IMR-90 (cell line): ENCODE data around the gene AAMP. TPM values are rescaled to one million over a fixed set of nuclear protein-coding genes. Genes with fewer than 3 reads are reported as not detected.

ENCODE experiments used
- ATAC-seq: fragments of 200-7000 bp; cut with Tn5 transposase; 2 replicates; pipeline ENCODE4 v1.9.1; 2020; ENCODE audit warnings: low read depth, mild to moderate bottlenecking, moderate library complexity
- BruUV-seq: library from RNA; stranded (reverse); fragments of 400-500 nt; replicated peaks from 2 replicates; lab custom pipeline; 2021; lab: Mats Ljungman, UMichigan
- CTCF ChIA-PET: fragments of 300-600 bp; formaldehyde crosslinking; extraction: SDS; loops from one replicate; lab custom pipeline; 2021; ENCODE audit warnings: antibody characterized with exemption; lab: Yijun Ruan, JAX
- POLR2A ChIA-PET: fragments of 300-600 bp; sonication (Branson Sonifier 250); formaldehyde crosslinking; loops from one replicate; lab custom pipeline; 2022; ENCODE audit warnings: antibody characterized with exemption; ENCODE audit not compliant: unreplicated experiment; lab: Charles Lee
- DNase-seq: peaks from one replicate; pipeline ENCODE4 v3.0.0; 2013
- H2AFZ ChIP-seq: replicated peaks from 2 replicates; pipeline ENCODE3; 2013; ENCODE audit warnings: low read length, mild to moderate bottlenecking; ENCODE audit not compliant: poor library complexity
- H2AK5ac ChIP-seq: 2 replicates; pipeline ENCODE4 v1.6.1; 2013; ENCODE audit warnings: low read depth, low read length, inconsistent platforms
- H2AK9ac ChIP-seq: replicated peaks from 2 replicates; pipeline ENCODE3; 2013; ENCODE audit warnings: mild to moderate bottlenecking, low read depth, low read length, moderate library complexity; ENCODE audit not compliant: poor library complexity
- H2BK120ac ChIP-seq: 2 replicates; pipeline ENCODE4 v1.6.1; 2013; ENCODE audit warnings: low read depth, low read length, inconsistent platforms
- H2BK15ac ChIP-seq: 3 replicates; pipeline ENCODE4 v1.6.1; 2013; ENCODE audit warnings: low read depth, low read length, inconsistent platforms
- H2BK20ac ChIP-seq: 2 replicates; pipeline ENCODE4 v1.6.1; 2013; ENCODE audit warnings: low read depth, mild to moderate bottlenecking, inconsistent platforms, low read length, moderate library complexity
- H2BK5ac ChIP-seq: 2 replicates; pipeline ENCODE4 v1.6.1; 2013; ENCODE audit warnings: mild to moderate bottlenecking, low read depth, low read length, inconsistent platforms; ENCODE audit not compliant: poor library complexity, severe bottlenecking
- H3K14ac ChIP-seq: replicated peaks from 2 replicates; pipeline ENCODE4 v1.6.1; 2013; ENCODE audit warnings: low read depth, low read length, inconsistent platforms
- H3K18ac ChIP-seq: 2 replicates; pipeline ENCODE4 v1.6.1; 2013; ENCODE audit warnings: low read depth, low read length, control low read depth
- H3K23ac ChIP-seq: 2 replicates; pipeline ENCODE4 v1.6.1; 2013; ENCODE audit warnings: low read depth, low read length, inconsistent platforms
- H3K27ac ChIP-seq: 2 replicates; pipeline ENCODE4 v1.5.1; 2013; ENCODE audit warnings: mild to moderate bottlenecking, control low read depth, low read length; ENCODE audit not compliant: insufficient read depth
- H3K27me3 ChIP-seq: 2 replicates; pipeline ENCODE4 v1.6.1; 2013; ENCODE audit warnings: low read length; ENCODE audit not compliant: control insufficient read depth, insufficient read depth
- H3K36me3 ChIP-seq: 2 replicates; pipeline ENCODE4 v1.6.1; 2013; ENCODE audit warnings: low read length, mixed read lengths; ENCODE audit not compliant: control insufficient read depth, insufficient read depth
- H3K4ac ChIP-seq: 2 replicates; pipeline ENCODE4 v1.6.1; 2013; ENCODE audit warnings: low read depth, low read length, inconsistent platforms
- H3K4me1 ChIP-seq: 2 replicates; pipeline ENCODE4 v1.6.1; 2013; ENCODE audit warnings: low read length, mixed read lengths; ENCODE audit not compliant: control insufficient read depth, insufficient read depth
- H3K4me2 ChIP-seq: 2 replicates; pipeline ENCODE4 v1.6.1; 2013; ENCODE audit warnings: low read depth, mild to moderate bottlenecking, control low read depth, low read length, moderate library complexity
- H3K4me3 ChIP-seq: 2 replicates; pipeline ENCODE4 v1.5.1; 2013; ENCODE audit warnings: low read depth, mild to moderate bottlenecking, control low read depth, low read length, moderate library complexity; ENCODE audit not compliant: insufficient read depth
- H3K56ac ChIP-seq: 2 replicates; pipeline ENCODE4 v1.6.1; 2013; ENCODE audit warnings: low read length, inconsistent platforms; ENCODE audit not compliant: insufficient read depth; ENCODE audit errors: extremely low read depth
- H3K79me1 ChIP-seq, 2 experiments: 2 replicates each; pipeline ENCODE4 v1.6.1; 2013; ENCODE audit warnings: low read length in 2 of 2, inconsistent platforms in 1 of 2, low read depth in 1 of 2
- H3K9ac ChIP-seq: 2 replicates; pipeline ENCODE4 v1.6.1; 2013; ENCODE audit warnings: low read depth, low read length, control low read depth
- H3K9me1 ChIP-seq: 2 replicates; pipeline ENCODE4 v1.6.1; 2013; ENCODE audit warnings: low read length, inconsistent platforms; ENCODE audit not compliant: insufficient read depth
- H3K9me3 ChIP-seq: 2 replicates; pipeline ENCODE4 v1.6.1; 2013; ENCODE audit warnings: low read length; ENCODE audit not compliant: control insufficient read depth, insufficient read depth
- H4K20me1 ChIP-seq: 2 replicates; pipeline ENCODE4 v1.6.1; 2013; ENCODE audit warnings: low read length, inconsistent platforms; ENCODE audit not compliant: insufficient read depth
- H4K5ac ChIP-seq: 2 replicates; pipeline ENCODE4 v1.6.1; 2013; ENCODE audit warnings: mild to moderate bottlenecking, low read depth, low read length, control low read depth
- H4K8ac ChIP-seq, 2 experiments: 2 replicates each; pipeline ENCODE4 v1.6.1; 2013; ENCODE audit warnings: low read depth in 2 of 2, low read length in 2 of 2, control low read depth in 1 of 2, inconsistent platforms in 1 of 2
- H4K91ac ChIP-seq: 2 replicates; pipeline ENCODE4 v1.6.1; 2013; ENCODE audit warnings: low read depth, low read length, inconsistent platforms; ENCODE audit not compliant: insufficient read depth
- BHLHE40 ChIP-seq: fragments of 150-350 bp; IDR thresholded peaks from 2 replicates; pipeline ENCODE4 v1.6.1; 2016; ENCODE audit warnings: mild to moderate bottlenecking, low read depth, low read length
- CEBPB ChIP-seq: IDR thresholded peaks from 2 replicates; pipeline ENCODE4 v1.6.1; 2012; ENCODE audit warnings: low read depth, low read length, improper control_type of control experiment
- CHD1 ChIP-seq: IDR thresholded peaks from 2 replicates; pipeline ENCODE4 v1.6.1; 2012; ENCODE audit warnings: low read depth, low read length, improper control_type of control experiment
- CTCF ChIP-seq: conservative IDR thresholded peaks from 2 replicates; pipeline ENCODE4 v1.5.1; 2012; ENCODE audit warnings: mild to moderate bottlenecking, low read depth, low read length, improper control_type of control experiment
- ELK1 ChIP-seq: fragments of 150-350 bp; IDR thresholded peaks from 2 replicates; pipeline ENCODE4 v1.6.1; 2016; ENCODE audit warnings: low read depth, mild to moderate bottlenecking, low read length, moderate library complexity, borderline replicate concordance
- FOS ChIP-seq: fragments of 150-350 bp; IDR thresholded peaks from 2 replicates; pipeline ENCODE4 v1.6.1; 2016; ENCODE audit warnings: low read depth, low read length
- MAFK ChIP-seq: IDR thresholded peaks from 2 replicates; pipeline ENCODE4 v1.6.1; 2012; ENCODE audit warnings: low read depth, low read length, improper control_type of control experiment
- MAZ ChIP-seq: IDR thresholded peaks from 2 replicates; pipeline ENCODE4 v1.6.1; 2012; ENCODE audit warnings: low read depth, mild to moderate bottlenecking, low read length, improper control_type of control experiment, moderate library complexity, borderline replicate concordance
- MXI1 ChIP-seq: IDR thresholded peaks from 2 replicates; pipeline ENCODE4 v1.6.1; 2012; ENCODE audit warnings: low read depth, mild to moderate bottlenecking, low read length, moderate library complexity, borderline replicate concordance
- NFE2L2 ChIP-seq: fragments of 150-350 bp; IDR thresholded peaks from 2 replicates; pipeline ENCODE4 v1.6.1; 2016; ENCODE audit warnings: low read depth, mild to moderate bottlenecking, low read length
- POLR2A ChIP-seq: IDR thresholded peaks from 2 replicates; pipeline ENCODE4 v1.6.1; 2012; ENCODE audit warnings: mild to moderate bottlenecking, low read depth, low read length
- RAD21 ChIP-seq: IDR thresholded peaks from 2 replicates; pipeline ENCODE4 v1.6.1; 2012; ENCODE audit warnings: low read length, improper control_type of control experiment
- RCOR1 ChIP-seq: IDR thresholded peaks from 2 replicates; pipeline ENCODE4 v1.6.1; 2012; ENCODE audit warnings: mild to moderate bottlenecking, low read length, improper control_type of control experiment; ENCODE audit not compliant: insufficient replicate concordance
- RFX5 ChIP-seq: IDR thresholded peaks from 2 replicates; pipeline ENCODE4 v1.8.0; 2012; ENCODE audit warnings: low read depth, mild to moderate bottlenecking, low read length, moderate library complexity
- SMC3 ChIP-seq: fragments of 150-350 bp; IDR thresholded peaks from 2 replicates; pipeline ENCODE4 v1.6.1; 2016; ENCODE audit warnings: low read depth, mild to moderate bottlenecking, antibody characterized with exemption, low read length, moderate library complexity
- USF2 ChIP-seq: fragments of 150-350 bp; IDR thresholded peaks from 2 replicates; pipeline ENCODE4 v1.6.1; 2017; ENCODE audit warnings: mild to moderate bottlenecking, antibody characterized with exemption, low read length, low read depth
- WGBS, 2 experiments: methylation state at CpG; one replicate each; pipeline versions ENCODE4 v1.1.5 to v1.1.7; 2013; ENCODE audit warnings: missing lambda C conversion rate in 2 of 2; ENCODE audit not compliant: insufficient read length in 1 of 2; ENCODE audit errors: extremely low coverage in 2 of 2; 5-methylcytosine and 5-hydroxymethylcytosine counted together
- dilution Hi-C: fragments of 300-500 bp; cut with HindIII; formaldehyde crosslinking; loops from one replicate; pipeline ENCODE4 v1.14.3; 2018; ENCODE audit warnings: low sequenced_read_pairs; ENCODE audit not compliant: unreplicated experiment
- in situ Hi-C: fragments of 300-500 bp; cut with MboI; formaldehyde crosslinking; loops from 3 replicates; pipeline ENCODE4 v1.14.3; 2019; ENCODE audit warnings: low sequenced_read_pairs, inconsistent platforms, mixed read lengths
- intact Hi-C: fragments of 100-400 bp; cut with micrococcal nuclease; formaldehyde crosslinking; loops from 2 replicates; pipeline ENCODE4 v1.10.0; 2022
- polyA plus RNA-seq, 3 experiments: library from polyadenylated mRNA; depleted of rRNA; stranded (reverse); fragments of >200 nt; gene quantifications; 2 replicates each; pipeline ENCODE4 v1.2.3, GENCODE V29; 2012; ENCODE audit warnings: low replicate concordance in 1 of 3
- total RNA-seq: library from RNA; depleted of rRNA; stranded (reverse); fragments of >200 nt; gene quantifications from 2 replicates; pipeline ENCODE4 v1.2.3, GENCODE V29; 2012

AAMP gene
- total and polyA plus RNA-seq, 2 of the 4 experiments (the other 2 are of a cell fraction), result 104 to 112 TPM

GRCh38 chr2:218249691-218250090 lies 20.2 kb downstream of the AAMP start:
- H2BK20ac ChIP-seq, result no peak overlapping the region
- no peak overlapping the region for H4K8ac ChIP-seq
- H3K27me3 ChIP-seq, result no peaks in the 10 kb centered on the region
- peaks cover 5% of the 10 kb centered on the region; the same call in 1 of the 2 replicates for H3K9me1 ChIP-seq
- no peak overlapping the region for H3K18ac ChIP-seq
- no peak overlapping the region for H3K56ac ChIP-seq
- no peak overlapping the region for H2BK5ac ChIP-seq
- H3K23ac ChIP-seq, result no peak overlapping the region
- no peak overlapping the region for H3K9ac ChIP-seq
- TF ChIP-seq RFX5 (no peak), MXI1 (no peak), NFE2L2 (no peak), BHLHE40 (no peak), RCOR1 (no peak), USF2 (no peak), CTCF (no peak), POLR2A (no peak), SMC3 (no peak), CEBPB (no peak), MAZ (no peak), MAFK (no peak), FOS (no peak), RAD21 (no peak), ELK1 (no peak), CHD1 (no peak)
- no peak overlapping the region for H3K4me2 ChIP-seq
- H3K4ac ChIP-seq, result no peak overlapping the region
- no peak overlapping the region for H4K91ac ChIP-seq
- H2AFZ ChIP-seq, result no peak overlapping the region
- dilution Hi-C loops, result no loop called here
- no peak overlapping the region for H2BK15ac ChIP-seq
- no peak for ATAC-seq
- H3K9me3 ChIP-seq, result no peaks in the 10 kb centered on the region
- no peak overlapping the region for H2AK5ac ChIP-seq
- peaks cover 40% of the 10 kb centered on the region for H4K20me1 ChIP-seq
- peaks cover 83% of the 10 kb centered on the region for H3K36me3 ChIP-seq
- ChIA-PET POLR2A (no interaction called here), CTCF (no interaction called here)
- H2BK120ac ChIP-seq, result no peak overlapping the region
- whole genome bisulfite sequencing, 2 experiments, result 96% methylated on average over 4 of the region's 13 CpGs; no CpG with 5 or more reads in 1 of the 2 experiments
- intact Hi-C loops, result no loop called here
- DNase-seq, result no peak
- no peak overlapping the region for H3K4me3 ChIP-seq
- H4K5ac ChIP-seq, result no peak overlapping the region
- H3K27ac ChIP-seq, result no peak overlapping the region
- peaks cover 5% of the 10 kb centered on the region; the same call in 1 of the 2 replicates for H3K4me1 ChIP-seq
- in situ Hi-C loops, result no loop called here
- no peak overlapping the region for H2AK9ac ChIP-seq
- BruUV-seq, result no TSS peak
- H3K14ac ChIP-seq, result no peak overlapping the region
- peaks cover 46 to 68% of the 10 kb centered on the region in 2 experiments for H3K79me1 ChIP-seq
